ENCODE measurements around the gene CABP4.

CABP4 gene

GRCh38 chr11:67455054-67455453, at the start of gene CABP4:
TSS of gene CABP4 (plus strand) at chr11:67455354. CDS start at chr11:67455424, 70 bp downstream.
- DNase-seq, result no peak

DNA sequence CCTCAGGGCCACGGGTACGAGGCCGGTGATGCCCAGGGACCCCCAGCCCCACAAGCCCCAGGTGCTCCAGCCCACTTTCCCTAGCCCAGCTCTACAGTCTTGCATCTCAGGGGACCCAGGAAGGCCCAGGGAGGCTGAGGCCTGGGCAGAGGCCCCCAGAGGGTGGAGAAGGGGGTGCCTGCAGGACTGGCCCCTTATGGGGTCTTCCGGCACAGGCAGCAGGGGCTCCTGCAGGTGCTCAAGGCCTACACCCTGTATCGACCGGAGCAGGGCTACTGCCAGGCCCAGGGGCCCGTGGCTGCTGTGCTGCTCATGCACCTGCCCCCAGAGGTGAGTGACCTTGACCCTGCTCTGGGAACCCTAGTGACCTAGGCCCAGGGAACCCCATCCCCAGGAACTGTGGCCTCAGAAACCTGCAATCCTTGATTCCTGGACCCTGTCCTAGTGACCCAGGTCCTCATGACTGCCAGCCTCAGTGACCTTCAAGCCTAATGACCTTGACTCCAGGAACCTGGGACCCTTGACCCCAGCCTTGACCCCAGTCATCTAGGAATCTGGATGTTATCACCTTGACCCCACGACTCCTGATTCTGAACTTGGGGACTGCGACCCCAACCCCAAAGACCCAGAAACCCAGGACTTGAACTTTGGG, 49.3 kb upstream of the CABP4 start:
- DNase-seq, result no peak

GRCh38 chr11:67406420-67406968, 48.7 kb upstream of the CABP4 start:
- DNase-seq, result no peak

DNA sequence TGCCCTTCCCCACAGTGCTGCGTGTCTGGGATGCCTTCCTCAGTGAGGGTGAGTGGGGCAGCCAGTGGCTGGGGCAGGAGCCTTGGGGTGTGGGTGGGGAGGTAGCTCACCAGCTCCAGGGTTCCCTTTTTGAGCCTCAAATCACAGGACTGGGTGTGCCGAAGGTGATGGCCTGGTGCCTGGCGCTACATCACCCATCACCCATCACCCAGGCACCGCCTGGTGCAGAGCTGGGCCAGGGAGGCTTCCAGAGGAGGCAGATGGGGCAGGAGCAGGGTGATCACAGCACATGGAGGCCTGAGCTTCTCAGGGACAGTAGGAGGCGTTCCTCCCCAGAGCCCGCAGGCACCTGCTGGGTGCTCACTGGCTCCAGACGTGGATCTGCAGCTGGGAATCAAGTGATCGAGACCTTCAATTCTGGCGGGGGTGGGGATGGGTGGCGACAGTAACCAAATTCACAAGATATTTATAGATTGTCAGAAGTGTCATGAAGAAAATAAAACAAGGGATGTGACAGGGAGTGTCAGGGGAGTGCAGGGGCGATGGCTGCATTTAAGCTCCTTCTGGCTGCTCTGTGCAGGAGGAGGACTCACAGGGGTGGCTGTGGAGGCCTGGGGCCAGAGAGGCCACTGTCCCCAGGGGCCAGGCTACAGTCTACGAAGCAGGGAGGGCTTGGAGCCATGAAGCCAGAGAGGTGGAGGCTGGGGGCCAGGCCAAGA, 48.0 kb upstream of the CABP4 start:
- DNase-seq, result no peak

- DNase-seq, result no peak
Measured at GRCh38 chr11:67407688-67408163, 47.4 kb upstream of the CABP4 start.

- no peak for DNase-seq
Measured at GRCh38 chr11:67408437-67409200, 46.5 kb upstream of the CABP4 start.

GRCh38 chr11:67409261-67409666, 45.9 kb upstream of the CABP4 start:
- peak; percentile 77 for DNase-seq

GRCh38 chr11:67409781-67410368, 45.3 kb upstream of the CABP4 start:
- no peak for DNase-seq

DNA sequence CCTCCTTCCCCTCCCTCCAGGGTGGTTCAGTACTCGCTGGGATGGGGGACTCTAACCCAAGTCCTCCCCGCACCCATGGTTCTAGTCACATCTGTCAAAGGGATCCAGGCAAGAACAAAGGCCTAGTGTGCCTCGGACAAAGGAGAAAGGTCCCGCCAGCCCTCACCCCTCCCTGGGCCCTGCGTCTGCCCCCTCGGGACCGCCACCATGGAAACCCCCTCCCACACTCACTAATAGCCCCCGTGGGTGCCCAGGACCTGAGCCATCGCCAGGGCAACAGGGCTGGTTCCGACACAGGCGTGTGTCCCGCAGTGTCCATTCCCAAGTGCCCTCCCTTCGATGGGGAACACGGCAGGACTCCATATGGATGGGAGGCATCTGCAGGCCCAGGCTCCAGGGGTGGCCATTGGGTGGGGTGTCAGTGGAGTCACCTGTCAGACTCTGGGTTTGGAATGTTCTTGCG, 44.8 kb upstream of the CABP4 start:
- no peak for DNase-seq

GRCh38 chr11:67410984-67411784, 44.0 kb upstream of the CABP4 start:
- DNase-seq, result no peak

DNA sequence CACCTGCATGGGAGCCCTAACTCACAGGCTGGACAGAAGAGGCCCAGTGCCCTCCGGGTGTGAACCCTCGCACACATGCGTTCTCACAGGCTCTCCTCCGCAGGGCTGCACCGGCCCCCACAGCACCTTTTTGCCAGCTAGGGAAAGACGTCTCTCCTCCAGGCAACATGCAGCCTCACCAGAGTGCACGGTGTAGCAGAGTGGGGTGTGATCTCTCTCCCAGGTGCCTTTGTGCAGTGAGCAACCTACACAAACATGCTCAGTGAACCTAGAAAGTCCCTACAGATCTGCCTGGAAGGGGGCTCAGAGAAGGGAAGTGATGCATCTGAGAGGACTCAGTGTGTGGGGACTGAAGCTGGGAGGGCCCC, 43.4 kb upstream of the CABP4 start:
- DNase-seq, result no peak

- no peak for DNase-seq
Measured at GRCh38 chr11:67412495-67413179, 42.5 kb upstream of the CABP4 start.

DNA sequence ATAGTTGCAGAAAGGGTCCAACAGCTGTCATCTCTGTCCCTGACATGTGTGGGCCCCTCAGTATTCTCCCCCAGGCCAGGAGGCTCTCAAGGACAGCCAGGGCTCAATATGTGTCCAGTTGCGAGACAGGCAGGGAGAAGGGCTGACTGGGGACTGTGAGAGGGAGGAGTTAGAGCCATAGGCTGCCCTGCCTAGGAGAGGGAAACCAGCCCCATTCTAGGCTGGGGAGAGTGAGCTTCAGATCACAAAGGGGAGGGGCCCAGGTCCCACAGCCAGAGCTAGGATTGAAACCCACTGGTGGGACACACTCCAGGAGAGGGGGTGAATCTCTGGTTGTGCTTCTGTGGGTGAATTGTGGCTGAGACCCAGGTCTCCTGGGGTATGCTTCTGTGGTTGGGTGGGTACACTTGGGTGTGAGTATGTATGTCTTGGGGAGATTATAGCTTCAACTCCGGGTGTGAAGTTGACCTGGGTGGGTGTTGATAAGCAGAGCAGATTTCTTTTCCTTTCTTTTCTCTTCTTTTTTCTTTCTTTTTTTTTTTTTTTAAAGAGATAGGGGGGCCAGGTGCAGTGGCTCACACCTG, 41.8 kb upstream of the CABP4 start:
- no peak for DNase-seq

DNA sequence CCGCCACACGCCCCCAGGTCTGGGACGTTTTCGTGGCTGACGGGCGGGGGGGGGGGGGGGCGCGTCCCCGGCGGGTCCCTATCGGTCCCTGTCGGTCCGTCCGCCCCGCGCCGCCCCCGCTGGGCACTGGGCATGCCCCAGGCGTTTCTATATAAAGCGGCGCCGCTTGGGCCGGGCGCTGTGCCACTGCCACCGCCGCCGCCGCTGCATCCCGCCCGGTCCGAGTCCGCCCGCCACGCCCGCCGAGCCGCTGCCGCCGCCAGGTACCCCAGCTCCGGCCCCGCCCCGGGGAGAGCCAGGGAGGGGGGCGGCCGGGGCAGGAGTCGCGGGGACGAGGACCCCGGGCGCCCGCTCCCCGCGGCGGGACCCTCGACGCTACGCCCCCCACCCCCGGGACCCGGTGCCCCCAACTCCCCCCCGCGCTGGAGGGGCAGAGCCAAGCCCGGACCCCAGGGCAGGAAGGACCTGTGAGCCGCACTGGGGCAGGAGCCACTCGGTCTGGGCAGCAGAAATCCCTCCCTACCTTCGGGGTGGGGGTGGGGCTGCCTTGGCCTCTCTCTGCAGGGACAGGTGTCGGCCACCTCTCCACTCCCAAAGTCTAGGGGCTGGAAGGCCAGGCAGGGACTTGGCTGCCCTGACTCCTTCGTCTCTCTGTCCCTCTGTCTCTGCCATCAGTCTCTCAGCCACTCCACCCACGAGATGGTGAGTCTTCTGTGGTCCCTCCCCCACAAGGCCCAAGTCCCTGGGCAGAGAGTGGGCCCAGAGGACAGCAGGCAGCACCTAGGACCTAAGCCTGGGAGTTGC, 39.5 kb upstream of the CABP4 start, which contains the start of gene CARNS1:
Gene CARNS1, plus strand, starts transcription at position 178 of the 804 bp plus-strand sequence. Its CDS starts 522 bp downstream, at position 700.
- DNase-seq, result no peak

DNA sequence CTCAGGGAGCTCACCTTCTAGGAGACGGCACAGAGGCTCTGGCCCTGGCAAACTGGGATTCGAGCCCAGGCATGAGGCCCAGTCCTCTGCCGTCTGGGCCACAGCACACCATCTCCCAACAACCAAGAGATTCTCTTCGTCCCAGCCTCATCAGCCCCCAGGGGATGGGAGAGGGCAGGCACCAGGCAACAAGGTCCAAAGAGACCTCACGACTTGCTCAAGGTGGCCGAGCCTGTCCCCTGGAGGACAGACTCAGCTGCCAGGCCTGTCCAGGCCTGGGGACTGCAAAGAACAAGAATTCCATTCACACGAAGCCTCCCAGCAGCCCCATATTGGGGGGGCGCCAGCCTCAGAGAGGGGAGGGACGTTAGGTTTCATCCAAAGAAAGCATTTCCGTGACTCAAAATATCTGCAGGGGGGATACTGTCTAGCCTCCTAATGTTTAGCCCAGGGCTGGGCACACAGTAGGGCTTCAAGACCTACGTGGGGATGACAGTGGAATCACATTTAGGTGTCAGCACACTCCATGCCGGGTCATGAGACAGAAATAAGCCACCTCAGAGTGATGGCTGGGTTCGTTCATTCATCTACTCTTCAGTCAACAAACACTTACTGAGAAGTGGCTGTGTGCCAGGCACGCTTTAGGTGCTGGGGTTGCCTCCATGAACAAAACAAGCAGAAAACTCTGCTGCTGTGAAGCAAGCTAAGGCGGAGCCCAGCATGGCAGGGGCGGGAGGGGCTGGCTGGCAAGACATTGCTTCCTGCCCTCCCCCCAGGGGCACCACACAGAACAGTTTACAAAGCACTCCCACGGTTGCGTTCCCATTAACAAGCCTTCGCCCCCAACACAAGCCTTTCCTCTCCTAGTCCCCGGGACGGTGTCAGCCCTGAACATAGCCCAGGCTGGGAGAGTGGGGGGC, 38.5 kb upstream of the CABP4 start:
- DNase-seq, result peak; percentile 94

DNA sequence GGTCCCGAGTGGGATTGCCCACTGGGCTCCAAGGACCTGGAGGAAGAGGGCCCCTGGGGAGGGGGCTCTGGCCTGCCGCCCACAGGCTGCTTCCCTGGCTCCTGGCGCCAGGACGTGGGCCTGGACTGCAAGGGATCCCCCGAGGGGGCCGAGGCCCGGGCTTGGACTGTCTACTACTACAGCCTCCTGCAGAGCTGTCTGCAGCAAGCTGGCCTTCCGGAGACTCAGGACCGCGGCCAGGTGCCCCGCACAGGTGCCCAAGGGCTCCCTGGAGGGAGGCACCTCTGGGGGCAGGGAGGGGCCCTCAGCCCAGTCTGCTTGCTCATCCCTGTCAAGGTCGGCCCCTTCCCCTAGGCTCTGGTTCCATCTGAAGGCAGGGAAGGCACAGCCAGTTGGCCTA, 37.7 kb upstream of the CABP4 start:
- no peak for DNase-seq

DNA sequence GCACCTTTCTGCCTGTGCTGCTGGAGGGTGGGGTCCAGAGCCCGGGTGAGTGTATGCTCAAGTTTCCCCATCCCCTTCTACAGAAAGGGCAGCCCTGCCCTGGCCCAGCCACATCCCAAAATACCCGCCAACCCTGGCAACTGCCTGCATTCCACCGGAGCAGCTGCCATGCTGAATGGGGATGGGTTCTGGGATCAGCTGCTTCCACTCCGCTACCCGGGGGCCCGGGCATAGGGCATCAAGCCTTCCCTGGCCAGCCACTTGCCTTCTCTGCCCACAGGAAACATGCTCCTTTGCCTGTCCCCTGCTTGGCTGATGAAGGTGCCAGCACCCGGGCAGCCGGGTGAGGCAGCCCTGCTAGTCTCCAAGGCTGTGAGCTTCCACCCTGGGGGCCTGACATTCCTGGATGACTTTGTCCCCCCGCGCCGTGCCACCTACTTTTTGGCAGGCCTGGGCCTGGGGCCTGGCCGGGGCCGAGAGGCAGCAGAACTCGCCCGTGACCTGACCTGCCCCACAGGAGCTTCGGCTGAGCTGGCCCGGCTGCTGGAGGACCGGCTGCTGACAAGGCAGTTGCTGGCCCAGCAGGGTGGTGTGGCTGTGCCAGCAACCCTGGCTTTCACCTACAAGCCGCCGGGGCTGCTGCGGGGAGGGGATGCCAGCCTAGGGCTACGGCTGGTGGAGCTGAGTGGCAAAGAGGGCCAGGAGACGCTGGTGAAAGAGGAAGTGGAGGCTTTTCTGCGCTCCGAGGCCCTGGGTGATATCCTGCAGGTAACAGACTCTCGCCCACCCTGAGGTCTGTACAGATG, 36.5 kb upstream of the CABP4 start:
- DNase-seq, result no peak
